Measurements from ENCODE around the gene PER1.

The PER1 gene

GRCh38 chr17:8164815-8165131 is 12.6 kb upstream of the PER1 start:
- DNase-seq = no peak

DNA sequence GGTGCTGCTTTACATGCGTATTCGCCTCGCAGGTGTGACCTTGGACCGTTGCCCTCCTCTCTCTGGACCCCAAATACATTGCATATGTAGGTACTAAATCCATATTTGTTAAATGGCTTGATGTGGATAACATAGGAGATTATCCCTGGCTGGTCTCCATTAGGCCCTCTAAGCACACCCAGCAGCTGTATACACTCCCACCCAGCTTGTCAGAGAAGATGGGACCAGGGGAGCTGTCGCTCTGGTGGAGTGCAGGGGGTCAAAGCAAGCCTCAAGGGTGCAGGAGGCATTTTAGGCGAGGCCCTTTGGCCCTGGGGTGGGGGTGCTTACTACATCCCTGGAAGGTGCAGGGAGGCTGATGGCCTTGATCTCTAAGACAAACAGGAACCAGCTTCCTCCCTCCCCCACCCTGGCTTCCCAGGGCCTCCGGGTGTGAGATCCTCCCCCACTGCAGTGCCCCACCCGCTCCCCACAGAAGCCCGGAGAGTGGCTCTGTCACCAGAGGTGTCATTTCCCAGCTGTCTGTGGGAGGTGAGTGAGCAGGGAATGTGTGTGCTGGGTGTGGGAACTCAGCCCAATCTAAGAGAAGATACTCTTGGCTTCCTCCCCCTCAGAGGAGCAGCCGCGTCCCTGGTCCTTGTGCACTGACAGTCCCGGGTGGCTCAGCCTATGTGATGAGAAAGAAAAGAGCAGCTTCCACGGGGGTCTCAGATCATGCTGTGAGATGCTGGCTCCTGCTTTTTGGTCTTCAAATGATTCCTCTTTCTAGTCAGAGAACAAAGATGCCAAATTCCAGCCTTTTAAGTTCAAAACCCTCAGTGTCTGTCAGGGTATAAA is 12.0 kb upstream of the PER1 start:
- no peak for DNase-seq

DNA sequence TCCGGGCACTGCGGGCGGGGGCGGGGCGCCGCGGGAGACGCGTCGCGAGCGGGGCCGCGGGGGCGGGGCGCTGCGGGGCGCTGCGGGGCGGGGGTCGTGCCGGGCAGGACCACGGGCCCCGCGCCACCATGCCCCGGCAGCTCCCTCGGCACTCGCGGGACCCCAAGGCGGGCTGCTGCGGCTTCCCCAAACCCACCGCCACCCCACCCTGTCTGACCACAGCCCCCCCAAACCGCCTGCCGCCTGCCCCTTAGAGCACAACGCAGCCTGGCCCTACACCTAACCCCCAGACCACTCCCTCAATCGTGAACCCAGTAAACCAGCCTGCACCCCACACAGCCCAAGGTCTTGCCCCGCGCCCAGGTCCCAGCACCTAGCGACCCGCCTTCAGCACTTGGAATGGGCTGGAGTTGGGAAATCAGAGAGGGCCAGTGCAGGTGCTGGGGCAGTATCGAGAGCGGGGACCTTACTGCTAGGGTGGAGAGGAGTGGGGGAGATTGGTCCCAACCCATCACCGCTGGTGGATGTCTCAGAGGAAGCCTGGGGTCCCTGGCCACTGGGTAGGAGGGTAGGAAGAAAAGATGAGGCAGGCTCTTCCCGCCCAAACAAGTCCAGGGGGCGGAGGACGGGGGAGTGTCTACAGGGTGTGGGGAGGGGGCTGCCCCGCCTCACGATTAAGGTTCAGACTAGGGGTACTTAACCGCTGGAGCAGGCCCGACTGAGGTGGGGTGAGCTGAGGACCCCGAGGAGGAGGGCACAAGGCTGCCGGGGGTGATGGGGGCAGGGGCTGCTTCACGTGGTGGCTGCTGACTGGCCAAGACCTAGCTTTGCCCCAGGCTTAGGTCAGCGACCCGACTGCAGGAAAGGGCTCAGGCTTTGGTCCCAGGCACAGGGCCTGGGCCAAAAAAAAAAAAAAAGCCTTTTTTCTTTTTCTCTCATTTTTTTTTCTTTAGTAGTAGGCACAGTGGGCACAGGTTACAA is 11.1 kb upstream of the PER1 start:
- no peak for DNase-seq

DNA sequence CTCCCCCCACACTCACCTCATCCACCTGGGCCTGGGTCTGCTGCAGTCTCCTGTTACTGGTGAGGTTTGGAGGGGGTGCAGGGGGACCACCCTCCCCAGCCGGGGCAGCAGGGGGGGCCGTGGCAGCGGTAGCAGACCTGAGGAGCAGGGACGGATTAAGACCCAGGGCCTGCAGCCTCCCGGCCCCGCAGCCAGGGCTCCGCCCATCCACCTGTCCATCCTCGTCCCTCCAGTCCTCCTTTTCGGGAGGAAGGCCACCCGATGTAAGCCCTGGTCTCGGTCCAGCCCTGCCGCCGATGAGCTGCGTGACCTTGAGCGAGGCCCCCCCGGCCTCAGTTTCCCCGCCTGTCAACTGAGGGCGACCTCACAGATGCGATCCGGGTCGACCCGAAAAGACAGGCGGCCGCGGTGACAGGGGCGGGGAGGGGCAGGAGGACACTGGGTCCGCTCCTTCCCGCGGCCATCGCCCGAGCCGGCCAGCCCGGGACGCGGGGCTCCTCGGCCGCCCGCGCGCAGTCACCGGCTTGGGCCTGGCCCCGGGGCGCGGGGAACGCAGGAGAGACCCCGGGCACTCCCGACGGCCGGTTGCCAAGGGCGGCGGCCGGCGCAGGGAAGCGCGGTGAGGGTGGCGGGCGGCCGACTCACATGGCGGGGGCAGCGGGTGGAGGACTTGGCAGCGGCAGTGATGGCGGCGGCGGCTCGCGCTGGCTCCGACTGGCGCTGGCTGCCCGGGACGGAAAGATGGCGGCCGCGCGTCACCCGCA is 10.2 kb upstream of the PER1 start, which contains the start of gene VAMP2:
Gene VAMP2, minus strand, starts transcription at position 716 of the 764 bp plus-strand sequence. Its CDS starts 69 bp downstream, at position 647.
- DNase-seq = peak; percentile 44

DNA sequence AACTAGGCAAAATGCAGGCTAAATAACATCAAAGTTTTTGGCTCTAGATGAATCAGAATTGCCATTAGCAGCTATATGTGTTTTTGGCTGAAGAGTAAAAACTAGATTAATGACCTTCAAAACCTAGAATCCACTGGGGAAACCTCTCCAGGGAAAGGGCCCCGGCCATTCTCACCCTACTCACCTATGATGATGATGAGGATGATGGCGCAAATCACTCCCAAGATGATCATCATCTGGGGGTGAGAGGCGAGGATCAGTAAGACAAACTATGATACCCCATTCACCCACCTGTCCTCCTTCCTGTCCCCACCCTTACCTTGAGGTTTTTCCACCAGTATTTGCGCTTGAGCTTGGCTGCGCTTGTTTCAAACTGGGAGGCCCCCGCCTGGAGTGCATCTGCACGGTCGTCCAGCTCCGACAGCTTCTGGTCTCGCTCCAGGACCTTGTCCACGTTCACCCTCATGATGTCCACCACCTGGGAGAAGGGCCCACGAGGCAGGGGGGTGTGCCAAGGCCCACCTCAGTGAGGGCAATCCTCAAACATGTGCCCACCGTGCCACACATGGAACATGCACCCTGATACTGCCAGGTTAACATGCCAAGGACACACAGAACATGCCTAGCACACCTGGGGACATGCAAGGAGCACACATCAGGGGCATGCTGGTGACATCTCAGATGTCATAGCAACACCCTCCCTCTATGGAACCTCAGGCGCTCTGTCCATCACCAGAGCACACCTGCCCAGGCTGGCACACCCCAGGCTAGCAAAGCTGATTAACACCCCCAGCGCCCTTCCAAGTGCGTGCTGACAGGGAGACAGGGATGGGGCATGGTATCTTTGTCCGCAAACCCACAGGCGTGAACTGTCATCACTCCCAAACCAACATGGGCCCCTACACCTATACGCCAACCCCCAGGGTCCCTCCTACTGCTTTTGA is 9.4 kb upstream of the PER1 start:
- no peak for DNase-seq

GRCh38 chr17:8160741-8161221 is 8.6 kb upstream of the PER1 start:
- DNase-seq = no peak

DNA sequence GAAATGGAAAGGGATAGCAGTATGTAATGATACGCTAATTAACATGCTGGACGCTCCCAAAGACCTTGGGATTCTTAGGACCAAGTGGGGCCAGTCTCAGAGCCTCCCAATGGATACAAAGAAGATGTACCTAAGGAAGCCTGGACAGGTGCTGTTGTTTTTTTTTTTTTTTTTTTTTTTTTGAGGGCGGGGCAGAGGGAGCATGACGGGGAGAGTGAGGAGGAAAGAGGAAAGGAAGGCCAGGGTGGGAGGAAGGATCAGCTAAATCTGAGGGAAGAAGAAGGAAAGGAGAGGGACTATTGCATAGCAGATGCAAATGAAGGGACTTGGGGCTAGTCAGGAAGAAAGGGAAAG is 8.0 kb upstream of the PER1 start:
- DNase-seq = no peak

DNA sequence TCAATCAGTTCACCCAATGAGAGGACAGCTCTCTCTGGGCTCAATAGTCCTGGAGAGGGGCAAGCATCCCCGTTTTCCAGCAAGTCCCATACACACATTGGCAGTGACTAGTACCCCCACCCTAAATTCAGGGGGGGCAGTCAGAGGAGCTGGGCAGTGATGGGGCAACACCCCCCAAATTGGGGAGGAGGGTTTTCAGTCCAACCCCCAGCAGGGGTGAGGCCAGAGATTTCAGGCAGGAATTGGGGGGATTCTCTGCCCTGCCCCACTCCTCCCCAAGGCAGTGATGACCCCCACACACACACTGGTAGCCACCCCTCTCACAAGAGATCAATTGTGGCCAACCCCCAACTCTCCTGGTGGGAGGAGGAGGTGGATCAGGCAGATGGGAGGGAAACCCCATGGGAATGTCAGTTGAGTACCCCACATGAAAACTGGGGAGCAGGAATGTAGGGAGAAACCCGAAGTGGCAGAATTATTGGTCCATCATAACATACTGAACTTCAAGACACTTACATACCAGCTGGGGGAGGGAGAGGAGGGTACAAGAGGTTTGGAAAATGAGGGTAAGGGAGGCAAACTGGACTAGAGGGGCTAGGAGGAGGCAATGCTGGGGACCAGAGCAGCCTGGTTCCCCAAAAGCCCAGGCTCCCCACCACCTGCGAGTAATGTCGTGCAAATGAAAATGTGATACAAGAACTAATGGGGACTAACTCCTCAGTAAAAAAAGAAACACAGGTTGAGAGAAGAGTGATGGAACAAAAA is 7.4 kb upstream of the PER1 start:
- DNase-seq = no peak

DNA sequence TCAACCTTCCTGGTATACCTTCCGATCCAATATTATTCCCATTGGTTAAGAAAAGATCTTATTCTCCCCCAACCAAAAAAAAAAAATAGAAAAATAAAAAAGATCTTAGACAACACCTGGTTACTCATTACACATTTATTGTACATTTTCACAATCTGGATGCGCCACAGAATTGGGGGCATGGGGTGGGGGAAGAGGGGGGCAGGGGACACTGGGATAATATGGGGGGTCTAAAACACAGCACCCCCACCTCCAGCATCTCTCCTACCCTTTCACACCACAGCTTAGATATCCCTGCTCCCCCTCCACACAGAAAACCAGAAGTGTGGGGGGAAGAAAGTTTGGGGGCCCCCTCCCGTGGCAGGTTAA is 6.8 kb upstream of the PER1 start:
- DNase-seq = no peak

DNA sequence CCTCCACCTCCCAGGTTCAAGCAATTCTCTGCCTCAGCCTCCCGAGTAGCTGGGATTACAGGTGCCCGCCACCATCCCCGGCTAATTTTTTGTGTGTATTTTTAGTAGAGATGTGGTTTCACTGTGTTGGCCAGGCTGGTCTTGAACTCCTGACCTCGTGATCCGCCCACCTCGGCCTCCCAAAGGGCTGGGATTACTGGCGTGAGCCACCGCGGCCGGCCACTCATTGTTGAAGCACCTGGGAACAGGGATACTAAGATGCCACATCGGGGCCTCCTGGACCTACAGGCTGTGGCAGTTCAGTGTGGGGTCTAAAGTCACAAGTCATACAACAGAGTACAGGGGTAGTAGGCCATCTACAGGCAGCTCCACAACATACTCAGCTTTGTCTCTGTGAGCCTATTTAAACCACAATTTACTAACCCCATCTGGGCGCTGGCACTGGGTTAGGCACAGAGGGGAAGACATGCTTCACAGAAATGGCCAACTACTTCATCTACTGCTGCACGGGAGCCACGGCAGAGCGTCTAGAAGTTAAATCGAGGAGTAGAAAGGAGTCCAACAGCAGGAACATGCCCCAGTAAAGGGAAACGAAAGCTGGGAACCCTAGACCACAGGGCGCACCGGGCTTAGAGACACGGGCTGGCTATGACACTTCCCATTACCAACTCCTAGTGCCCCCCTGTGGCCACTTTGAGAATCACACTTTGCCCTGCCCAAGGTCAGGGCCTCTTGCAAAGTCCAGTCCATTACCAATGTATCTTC is 6.2 kb upstream of the PER1 start:
- peak; percentile 66 for DNase-seq

DNA sequence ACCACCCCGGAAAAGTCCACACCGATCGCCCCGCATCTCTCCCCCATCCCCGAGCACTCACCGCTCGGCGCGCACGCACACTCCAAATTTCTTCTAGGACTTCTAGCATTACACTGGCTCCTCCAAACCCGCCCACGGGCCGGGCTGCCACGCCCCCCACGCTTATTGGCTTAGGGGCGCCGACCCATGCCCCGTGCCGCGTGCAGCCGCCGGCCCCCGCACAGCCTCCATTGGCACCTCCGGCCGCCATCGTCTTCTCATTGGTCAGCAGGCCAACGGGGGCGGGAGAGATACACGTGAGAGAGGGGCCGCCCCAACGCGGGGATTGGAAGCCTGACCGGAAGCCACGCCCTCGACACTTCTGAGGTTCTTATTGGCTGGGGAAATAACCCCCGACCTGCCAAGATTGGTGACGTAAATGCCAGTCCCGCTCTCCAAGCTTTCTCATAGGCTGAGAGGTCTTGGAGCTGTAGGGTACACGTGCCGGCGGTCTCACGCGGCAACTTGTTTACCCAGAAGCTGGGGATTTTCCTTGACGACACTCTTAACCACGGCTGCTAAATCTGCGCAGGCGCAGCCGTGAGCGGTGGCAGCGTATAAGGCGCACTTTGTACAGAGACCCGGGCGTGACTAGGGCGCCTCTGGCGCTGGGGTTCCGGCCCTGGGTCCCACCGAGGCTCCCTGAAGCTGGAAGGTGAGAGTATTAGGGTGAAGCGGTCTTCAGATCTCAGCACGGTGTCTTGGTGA is 4.2 kb upstream of the PER1 start:
- peak; percentile 100 for DNase-seq

GRCh38 chr17:8155996-8156245 is 3.7 kb upstream of the PER1 start:
- DNase-seq = no peak

DNA sequence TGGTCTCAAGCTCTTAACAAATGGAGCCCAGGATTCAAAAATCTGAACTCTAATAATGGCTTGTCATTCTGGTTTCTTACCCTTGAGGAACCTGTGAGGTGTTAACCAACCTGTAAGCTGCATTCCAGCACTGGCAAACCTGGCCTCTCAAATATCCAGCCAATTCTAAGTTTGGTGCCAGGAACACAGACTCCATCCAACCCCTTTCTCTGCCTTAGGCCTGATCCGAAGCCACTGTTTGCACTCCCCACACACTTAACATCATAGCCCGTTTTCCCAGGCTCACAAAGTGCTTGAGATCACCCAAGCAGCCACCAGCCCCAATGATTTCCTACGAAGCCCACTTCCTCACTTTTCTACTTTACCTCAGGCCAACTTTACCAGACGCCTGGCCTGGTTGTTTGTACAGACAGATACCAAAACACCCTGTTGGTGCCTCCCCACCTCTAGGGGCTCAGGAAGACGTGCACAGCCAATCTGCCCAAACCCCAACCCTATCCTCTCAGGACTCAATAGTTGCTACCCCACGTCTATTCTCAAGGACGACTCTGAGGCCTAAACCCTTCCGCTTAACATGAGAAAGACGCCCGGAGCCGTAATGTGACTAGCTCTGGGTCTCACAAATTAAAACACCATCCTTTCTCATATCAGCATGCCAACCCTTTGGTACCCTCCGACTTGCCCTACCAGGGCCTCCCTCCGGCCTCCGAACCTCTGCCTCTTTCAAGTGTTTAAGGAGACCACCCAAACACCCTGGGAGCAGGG is 3.2 kb upstream of the PER1 start:
- no peak for DNase-seq

- DNase-seq = no peak
Observed at GRCh38 chr17:8154608-8155155, 2.5 kb upstream of the PER1 start.

DNA sequence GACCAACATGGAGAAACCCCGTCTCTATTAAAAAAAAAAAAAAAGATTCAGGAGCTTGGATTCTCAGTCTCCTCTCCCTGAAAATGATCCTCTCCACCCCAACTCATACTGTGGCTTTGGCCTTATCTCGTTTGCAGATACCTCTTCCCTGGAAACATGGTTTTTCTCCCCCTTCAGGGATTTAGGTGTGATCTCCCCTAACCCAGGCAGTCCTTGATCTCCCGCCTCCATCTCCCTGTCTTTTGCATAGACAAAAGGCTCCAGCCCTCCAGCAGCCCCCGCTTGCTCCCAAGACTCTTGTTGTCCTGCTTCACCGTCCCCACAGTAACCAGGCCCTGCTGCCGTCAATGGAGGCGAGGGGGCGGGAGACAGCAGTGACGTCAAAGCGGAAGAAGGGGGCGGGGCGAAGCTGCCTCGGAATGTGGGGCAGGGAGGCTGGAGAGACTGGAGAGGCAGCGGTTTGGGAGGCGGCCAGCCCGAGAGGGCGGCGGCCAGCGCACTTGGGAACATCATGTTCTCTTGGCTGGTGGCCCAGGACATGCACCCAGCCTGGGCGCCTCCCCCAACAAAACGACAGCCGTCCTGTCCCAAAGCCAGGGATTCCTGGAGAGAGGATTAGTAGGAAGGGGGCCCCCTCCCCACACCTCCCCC is 1.9 kb upstream of the PER1 start:
- peak; percentile 74 for DNase-seq

- no peak for DNase-seq
Observed at GRCh38 chr17:8153525-8153956, 1.3 kb upstream of the PER1 start.

- no peak for DNase-seq
Observed at GRCh38 chr17:8153031-8153451, 837 bp upstream of the PER1 start.

GRCh38 chr17:8151641-8152111 is 528 bp downstream of the PER1 start:
- no peak for DNase-seq

Data from NCI-H1048 (cell line).